K562 (cell line): ENCODE data around the gene CLIP1. TPM values are rescaled to one million over a fixed set of nuclear protein-coding genes. Genes with fewer than 3 reads are reported as not detected.

Source experiments
- GMEB1 ChIP-seq: fragments of 250-450 bp; sonication (Bioruptor Pico); IDR thresholded peaks from 2 replicates; pipeline ENCODE4 v1.4.0; 2020; ENCODE audit warnings: mild to moderate bottlenecking
- HDAC2 ChIP-seq: fragments of 450-650 bp; IDR thresholded peaks from 2 replicates; pipeline ENCODE4 v1.6.1; 2016; ENCODE audit warnings: mild to moderate bottlenecking
- HOMEZ ChIP-seq: fragments of 250-450 bp; sonication (Bioruptor Pico); IDR thresholded peaks from 2 replicates; pipeline ENCODE4 v1.4.0; 2020; ENCODE audit warnings: mild to moderate bottlenecking, moderate library complexity
- KAT2B ChIP-seq: IDR thresholded peaks from one replicate; pipeline ENCODE4 v1.6.1; 2012; ENCODE audit warnings: low read depth, mild to moderate bottlenecking, control low read depth, inconsistent platforms, low read length, moderate library complexity
- KLF6 ChIP-seq: fragments of 250-450 bp; sonication (Bioruptor Pico); IDR thresholded peaks from 2 replicates; pipeline ENCODE4 v1.4.0; 2020; ENCODE audit warnings: mild to moderate bottlenecking, moderate library complexity, borderline replicate concordance
- PKNOX1 ChIP-seq: fragments of 450-650 bp; IDR thresholded peaks from 2 replicates; pipeline ENCODE4 v1.6.1; 2016
- POLR2A ChIP-seq: fragments of 450-650 bp; conservative IDR thresholded peaks from 2 replicates; pipeline ENCODE4 v1.6.1; 2016
- POLR2H ChIP-seq: IDR thresholded peaks from 2 replicates; pipeline ENCODE4 v1.6.1; 2016; ENCODE audit warnings: missing genetic modification characterization, low read depth, mild to moderate bottlenecking, control low read depth, missing compliant biosample characterization, moderate library complexity
- ZNF316 ChIP-seq: fragments of 450-650 bp; IDR thresholded peaks from 2 replicates; pipeline ENCODE4 v1.6.1; 2016
- ZNF407 ChIP-seq: fragments of 450-650 bp; IDR thresholded peaks from 2 replicates; pipeline ENCODE4 v1.6.1; 2016; ENCODE audit warnings: low read depth
- ZNF639 ChIP-seq, 2 experiments: fragments of 200-800 bp in 1 of 2; sonication (Bioruptor generic) in 1 of 2; sonication (generic) in 1 of 2; formaldehyde crosslinking in 1 of 2; IDR thresholded peaks in 1 of 2; conservative IDR thresholded peaks in 1 of 2; 2 replicates each; pipeline versions ENCODE4 v1.5.0 to v1.6.1; 2016 to 2020; ENCODE audit warnings: missing compliant biosample characterization in 1 of 2, missing genetic modification characterization in 1 of 2, missing genetic modification reagents in 1 of 2
- polyA plus RNA-seq, 8 experiments: library from polyadenylated mRNA; depleted of rRNA in 4 of 8; stranded (reverse) in 5 of 8; unstranded in 3 of 8; fragments of >200 nt; fragmentation: Nextera tagmentation in 2 of 8; fragmentation: Illumina TruSeq in 1 of 8; extraction: Ambion mirVana in 2 of 8; extraction: Trizol in 1 of 8; gene quantifications; 2 replicates each; pipeline versions ENCODE4 v1.2.1 to v1.2.3, GENCODE V29; 2011 to 2014; ENCODE audit warnings: inconsistent platforms in 1 of 8, missing spikeins in 1 of 8
- total RNA-seq, 7 experiments: library from RNA; depleted of rRNA in 6 of 7; stranded (reverse); fragments of >200 nt in 6 of 7; fragmentation: Illumina TruSeq in 2 of 7; extraction: Trizol in 2 of 7; gene quantifications; 2 replicates each; pipeline versions ENCODE4 v1.2.1 to v1.2.3, GENCODE V29; 2011 to 2021; ENCODE audit warnings: low replicate concordance in 1 of 7

CLIP1 gene
- total and polyA plus RNA-seq, 9 of the 15 experiments (the other 6 are each of a cell fraction or from before 2014, with no cell fraction given) = 5.8 to 33.9 (median 27.6) TPM

GRCh38 chr12:122366685-122367475 is 55.6 kb downstream of the CLIP1 start (continued):
- TF ChIP-seq ZNF407 = no peak
- TF ChIP-seq HDAC2 = no peak; the same call in 1 of the 2 replicates
- TF ChIP-seq HOMEZ (CRISPR knock-in tag) = no peak
- peak; percentile 72 for TF ChIP-seq POLR2H (tag)
- no peak for TF ChIP-seq ZNF316
- peak; percentile 10; the same call in 1 of the 2 replicates for TF ChIP-seq GMEB1
- peak; percentile 33; the same call in 1 of the 2 replicates for TF ChIP-seq PKNOX1
- TF ChIP-seq POLR2A = no peak
- no peak for TF ChIP-seq KAT2B
- peak in 1 of 2 experiments; percentile 78; a peak in 1 of 4 replicates for TF ChIP-seq ZNF639 (CRISPR knock-in tag; conservative IDR thresholded peaks at IDR 0.05 in 1 of 2, IDR thresholded peaks at IDR 0.05 in 1 of 2)
- TF ChIP-seq KLF6 = peak; percentile 70; the same call in 1 of the 2 replicates
